Adrenal gland (tissue), 5 donors: ENCODE results near the gene BMPR1B.

Experiments used
- POLR2A ChIP-seq, 2 donors: fragments of 450-650 bp; IDR thresholded peaks; one replicate each; pipeline ENCODE4 v1.6.1; 2017; ENCODE audit warnings: antibody characterized with exemption in 2 of 2, mild to moderate bottlenecking in 2 of 2, moderate library complexity in 1 of 2
- TF ChIP-seq, protein P1 (sequence below), 6 experiments: fragments of 450-650 bp in 4 of 6; fragments of 200-600 bp in 2 of 6; sonication (generic) in 1 of 6; IDR thresholded peaks; 1 replicate in 5 of 6; 2 replicates in 1 of 6; pipeline versions ENCODE4 v1.5.1 to v1.8.0; 2016 to 2021; ENCODE audit warnings: antibody characterized with exemption in 6 of 6, mild to moderate bottlenecking in 2 of 6, moderate library complexity in 1 of 6
- donor health status: DM: no; HTN: no; CAD: no.

DNA sequence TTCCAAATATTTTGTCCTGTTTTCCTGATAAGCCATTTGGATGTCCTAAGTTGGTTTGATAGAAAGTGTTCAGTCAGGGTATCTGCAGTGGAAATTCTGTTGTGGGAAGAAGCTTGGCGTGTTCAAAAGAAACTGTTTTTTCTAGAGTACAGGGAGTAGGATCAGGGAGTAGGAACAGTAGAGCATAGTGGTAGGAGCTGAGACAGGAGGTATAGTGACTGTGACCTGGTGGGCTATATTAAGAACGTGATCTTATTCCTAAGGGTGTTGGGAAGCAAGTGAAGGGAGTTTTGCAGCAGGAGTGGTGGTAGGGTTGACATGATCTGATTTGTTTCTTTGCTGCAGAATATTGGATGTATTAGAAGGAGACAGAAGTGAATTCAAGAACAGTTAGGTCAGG lies 348.2 kb downstream of the BMPR1B start:
- TF ChIP-seq, protein P1, sequence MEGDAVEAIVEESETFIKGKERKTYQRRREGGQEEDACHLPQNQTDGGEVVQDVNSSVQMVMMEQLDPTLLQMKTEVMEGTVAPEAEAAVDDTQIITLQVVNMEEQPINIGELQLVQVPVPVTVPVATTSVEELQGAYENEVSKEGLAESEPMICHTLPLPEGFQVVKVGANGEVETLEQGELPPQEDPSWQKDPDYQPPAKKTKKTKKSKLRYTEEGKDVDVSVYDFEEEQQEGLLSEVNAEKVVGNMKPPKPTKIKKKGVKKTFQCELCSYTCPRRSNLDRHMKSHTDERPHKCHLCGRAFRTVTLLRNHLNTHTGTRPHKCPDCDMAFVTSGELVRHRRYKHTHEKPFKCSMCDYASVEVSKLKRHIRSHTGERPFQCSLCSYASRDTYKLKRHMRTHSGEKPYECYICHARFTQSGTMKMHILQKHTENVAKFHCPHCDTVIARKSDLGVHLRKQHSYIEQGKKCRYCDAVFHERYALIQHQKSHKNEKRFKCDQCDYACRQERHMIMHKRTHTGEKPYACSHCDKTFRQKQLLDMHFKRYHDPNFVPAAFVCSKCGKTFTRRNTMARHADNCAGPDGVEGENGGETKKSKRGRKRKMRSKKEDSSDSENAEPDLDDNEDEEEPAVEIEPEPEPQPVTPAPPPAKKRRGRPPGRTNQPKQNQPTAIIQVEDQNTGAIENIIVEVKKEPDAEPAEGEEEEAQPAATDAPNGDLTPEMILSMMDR (IDR thresholded peaks at IDR 0.05) = no peak
- no peak for TF ChIP-seq POLR2A (IDR thresholded peaks at IDR 0.05)
